ENCODE measurements around the gene C2orf15. TPM values are rescaled to one million over a fixed set of nuclear protein-coding genes. Genes with fewer than 3 reads are reported as not detected.

The C2orf15 gene
- total and polyA plus RNA-seq, 4 donors, result 0.24 to 0.65 (median 0.29) TPM

- DNase-seq (ENCODE audit: low spot score), result no peak
- Histone ChIP-seq H3K36me3 (ENCODE audit: control insufficient read depth in 4 of 4, insufficient read depth in 3 of 4, low read depth in 1 of 4, low read length in 3 of 4) (peaks cover 0 to 19% (median 14%) of the 10 kb centered on the region in 4 donors), H3K27ac (ENCODE audit: low read depth in 1 of 2, low read length in 2 of 2) (no peak overlapping the region), H3K9ac (ENCODE audit: low read depth in 1 of 2, low read length in 2 of 2) (no peak overlapping the region), H3K4me3 (ENCODE audit: low read depth in 1 of 3, low read length in 3 of 3) (no peak overlapping the region), H3K4me1 (ENCODE audit: control insufficient read depth in 4 of 4, insufficient read depth in 4 of 4, low read length in 3 of 4) (peaks cover 0 to 15% (median 11%) of the 10 kb centered on the region in 4 donors), H3K9me3 (ENCODE audit: control insufficient read depth in 4 of 4, low read length in 3 of 4) (no peaks in the 10 kb centered on the region), H3K27me3 (ENCODE audit: control insufficient read depth in 4 of 4, insufficient read depth in 4 of 4, low read length in 3 of 4) (no peaks in the 10 kb centered on the region)
- WGBS, result 96% methylated on average over 5 of the region's 5 CpGs
- TF ChIP-seq FOXA1 (IDR thresholded peaks at IDR 0.05) (no peak), RAD21 (IDR thresholded peaks at IDR 0.05) (no peak)
These were observed 17.1 kb downstream of the C2orf15 start for GRCh38 chr2:99158599-99158998.

GRCh38 chr2:99159594-99159993 lies 18.1 kb downstream of the C2orf15 start:
- Histone ChIP-seq H3K4me1 (ENCODE audit: control insufficient read depth in 4 of 4, insufficient read depth in 4 of 4, low read length in 3 of 4) (peaks cover 0 to 8% (median 5%) of the 10 kb centered on the region in 4 donors), H3K4me3 (ENCODE audit: low read depth in 1 of 3, low read length in 3 of 3) (no peak overlapping the region), H3K27me3 (ENCODE audit: control insufficient read depth in 4 of 4, insufficient read depth in 4 of 4, low read length in 3 of 4) (no peaks in the 10 kb centered on the region), H3K27ac (ENCODE audit: low read depth in 1 of 2, low read length in 2 of 2) (no peak overlapping the region), H3K9ac (ENCODE audit: low read depth in 1 of 2, low read length in 2 of 2) (no peak overlapping the region), H3K36me3 (ENCODE audit: control insufficient read depth in 4 of 4, insufficient read depth in 3 of 4, low read depth in 1 of 4, low read length in 3 of 4) (peaks cover 0 to 19% (median 14%) of the 10 kb centered on the region in 4 donors), H3K9me3 (ENCODE audit: control insufficient read depth in 4 of 4, low read length in 3 of 4) (no peaks in the 10 kb centered on the region)
- 94% methylated on average over 4 of the region's 4 CpGs for WGBS
- no peak for DNase-seq (ENCODE audit: low spot score)
- TF ChIP-seq NR2F2 (IDR thresholded peaks at IDR 0.05) (no peak), RXRA (IDR thresholded peaks at IDR 0.05) (no peak), ATF3 (IDR thresholded peaks at IDR 0.05) (no peak)
- TF ChIP-seq, protein P1, sequence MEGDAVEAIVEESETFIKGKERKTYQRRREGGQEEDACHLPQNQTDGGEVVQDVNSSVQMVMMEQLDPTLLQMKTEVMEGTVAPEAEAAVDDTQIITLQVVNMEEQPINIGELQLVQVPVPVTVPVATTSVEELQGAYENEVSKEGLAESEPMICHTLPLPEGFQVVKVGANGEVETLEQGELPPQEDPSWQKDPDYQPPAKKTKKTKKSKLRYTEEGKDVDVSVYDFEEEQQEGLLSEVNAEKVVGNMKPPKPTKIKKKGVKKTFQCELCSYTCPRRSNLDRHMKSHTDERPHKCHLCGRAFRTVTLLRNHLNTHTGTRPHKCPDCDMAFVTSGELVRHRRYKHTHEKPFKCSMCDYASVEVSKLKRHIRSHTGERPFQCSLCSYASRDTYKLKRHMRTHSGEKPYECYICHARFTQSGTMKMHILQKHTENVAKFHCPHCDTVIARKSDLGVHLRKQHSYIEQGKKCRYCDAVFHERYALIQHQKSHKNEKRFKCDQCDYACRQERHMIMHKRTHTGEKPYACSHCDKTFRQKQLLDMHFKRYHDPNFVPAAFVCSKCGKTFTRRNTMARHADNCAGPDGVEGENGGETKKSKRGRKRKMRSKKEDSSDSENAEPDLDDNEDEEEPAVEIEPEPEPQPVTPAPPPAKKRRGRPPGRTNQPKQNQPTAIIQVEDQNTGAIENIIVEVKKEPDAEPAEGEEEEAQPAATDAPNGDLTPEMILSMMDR (IDR thresholded peaks at IDR 0.05; ENCODE audit: low read depth, low read length, missing input control), result no peak

GRCh38 chr2:99166218-99166617 lies 24.7 kb downstream of the C2orf15 start:
- DNase-seq (ENCODE audit: low spot score), result no peak
- no peaks in the 10 kb centered on the region for H3K27me3 ChIP-seq (ENCODE audit: control insufficient read depth in 4 of 4, insufficient read depth in 4 of 4, low read length in 3 of 4)
- H3K27ac ChIP-seq (ENCODE audit: low read depth in 1 of 2, low read length in 2 of 2), result no peak overlapping the region
- H3K4me1 ChIP-seq (ENCODE audit: control insufficient read depth in 4 of 4, insufficient read depth in 4 of 4, low read length in 3 of 4), result no peaks in the 10 kb centered on the region
- WGBS, result 66% methylated on average over 5 of the region's 5 CpGs
- TF ChIP-seq FOXA2 (IDR thresholded peaks at IDR 0.05) (no peak), TAF1 (conservative IDR thresholded peaks at IDR 0.05) (no peak), ZBTB33 (IDR thresholded peaks at IDR 0.05) (no peak), JUND (IDR thresholded peaks at IDR 0.05) (no peak), SP1 (IDR thresholded peaks at IDR 0.05) (no peak), FOXA1 (IDR thresholded peaks at IDR 0.05) (no peak), HNF4A (conservative IDR thresholded peaks at IDR 0.05) (no peak), RXRA (IDR thresholded peaks at IDR 0.05) (no peak)
- TF ChIP-seq, protein P1 (IDR thresholded peaks at IDR 0.05; ENCODE audit: low read depth, low read length, missing input control), result no peak
- H3K36me3 ChIP-seq (ENCODE audit: control insufficient read depth in 4 of 4, insufficient read depth in 3 of 4, low read depth in 1 of 4, low read length in 3 of 4), result peaks cover 3 to 31% (median 20%) of the 10 kb centered on the region in 4 donors
- H3K9ac ChIP-seq (ENCODE audit: low read depth in 1 of 2, low read length in 2 of 2), result no peak overlapping the region
- no peaks in the 10 kb centered on the region for H3K9me3 ChIP-seq (ENCODE audit: control insufficient read depth in 4 of 4, low read length in 3 of 4)
- H3K4me3 ChIP-seq (ENCODE audit: low read depth in 1 of 3, low read length in 3 of 3), result no peak overlapping the region

Measured in liver (tissue), 9 donors.